ENCODE results near the gene C2CD4C.
"Not testable (repeated sequence)": the region's sequence is repeated elsewhere in the genome, so short reads cannot be mapped to it uniquely, and the experiment has no call there.

The C2CD4C gene

GRCh38 chr19:412356-413355 lies 3.7 kb upstream of the C2CD4C start:
- H3K4me2 ChIP-seq (ENCODE audit: low read length), result no peak overlapping the region
- TF ChIP-seq EZH2 (IDR thresholded peaks at IDR 0.05; ENCODE audit: borderline replicate concordance, low read length) (no peak), CTCF (IDR thresholded peaks at IDR 0.05; ENCODE audit: low read length) (no peak)

GRCh38 chr19:411723-412355 lies 2.9 kb upstream of the C2CD4C start:
- Histone ChIP-seq H3K9me3 (ENCODE audit: low read length) (no peaks in the 10 kb centered on the region), H3K9ac (ENCODE audit: low read length) (no peak overlapping the region), H2AFZ (ENCODE audit: low read length) (no peak overlapping the region), H3F3A (ENCODE audit: insufficient read depth, low read length) (no peaks in the 10 kb centered on the region), H3K4me2 (ENCODE audit: low read length) (no peak overlapping the region), H3K36me3 (ENCODE audit: insufficient read depth, low read length) (no peaks in the 10 kb centered on the region), H3K4me3 (ENCODE audit: low read depth, low read length, poor library complexity, severe bottlenecking) (no peak overlapping the region), H4K20me1 (ENCODE audit: insufficient read depth, low read length) (no peaks in the 10 kb centered on the region), H3K4me1 (ENCODE audit: insufficient read depth, low read length, severe bottlenecking) (peaks cover 11% of the 10 kb centered on the region), H3K27me3 (ENCODE audit: insufficient read depth, low read length) (no peaks in the 10 kb centered on the region), H3K9me2 (ENCODE audit: low read depth, low read length) (no peaks in the 10 kb centered on the region), H3K27ac (ENCODE audit: low read depth, low read length, poor library complexity, severe bottlenecking) (no peak overlapping the region), H3K79me2 (ENCODE audit: insufficient read depth, low read length) (no peaks in the 10 kb centered on the region)
- TF ChIP-seq CTCF (IDR thresholded peaks at IDR 0.05; ENCODE audit: low read length), result no peak
- TF ChIP-seq EZH2 (IDR thresholded peaks at IDR 0.05; ENCODE audit: borderline replicate concordance, low read length), result no peak

More at GRCh38 chr19:412356-413355, 3.7 kb upstream of the C2CD4C start:
- H2AFZ ChIP-seq (ENCODE audit: low read length), result no peak overlapping the region
- H3K9me2 ChIP-seq (ENCODE audit: low read depth, low read length), result no peaks in the 10 kb centered on the region
- no peaks in the 10 kb centered on the region for H3K27me3 ChIP-seq (ENCODE audit: insufficient read depth, low read length)
- H3K79me2 ChIP-seq (ENCODE audit: insufficient read depth, low read length), result no peaks in the 10 kb centered on the region
- H3K4me3 ChIP-seq (ENCODE audit: low read depth, low read length, poor library complexity, severe bottlenecking), result no peak overlapping the region
- H3K36me3 ChIP-seq (ENCODE audit: insufficient read depth, low read length), result no peaks in the 10 kb centered on the region
- H3K27ac ChIP-seq (ENCODE audit: low read depth, low read length, poor library complexity, severe bottlenecking), result no peak overlapping the region
- no peaks in the 10 kb centered on the region for H4K20me1 ChIP-seq (ENCODE audit: insufficient read depth, low read length)
- H3K9ac ChIP-seq (ENCODE audit: low read length), result no peak overlapping the region
- no peaks in the 10 kb centered on the region for H3K9me3 ChIP-seq (ENCODE audit: low read length)
- H3F3A ChIP-seq (ENCODE audit: insufficient read depth, low read length), result no peaks in the 10 kb centered on the region
- H3K4me1 ChIP-seq (ENCODE audit: insufficient read depth, low read length, severe bottlenecking), result peaks cover 11% of the 10 kb centered on the region

- not testable (repeated sequence) for H3K27me3 ChIP-seq (ENCODE audit: insufficient read depth, low read length); H3K9me2 ChIP-seq (ENCODE audit: low read depth, low read length); H3K4me2 ChIP-seq (ENCODE audit: low read length); H3K4me3 ChIP-seq (ENCODE audit: low read depth, low read length, poor library complexity, severe bottlenecking); H3K9me3 ChIP-seq (ENCODE audit: low read length); H4K20me1 ChIP-seq (ENCODE audit: insufficient read depth, low read length); H3K36me3 ChIP-seq (ENCODE audit: insufficient read depth, low read length); H3F3A ChIP-seq (ENCODE audit: insufficient read depth, low read length); H3K27ac ChIP-seq (ENCODE audit: low read depth, low read length, poor library complexity, severe bottlenecking); H2AFZ ChIP-seq (ENCODE audit: low read length); H3K9ac ChIP-seq (ENCODE audit: low read length); H3K79me2 ChIP-seq (ENCODE audit: insufficient read depth, low read length)
- H3K4me1 ChIP-seq (ENCODE audit: insufficient read depth, low read length, severe bottlenecking), result peaks cover 11% of the 10 kb centered on the region
Observed at GRCh38 chr19:411121-411722, 2.3 kb upstream of the C2CD4C start.

All from OCI-LY1 (cell line).